GM12873 (cell line): Measurements from ENCODE around the gene NELL2.

Experiments used
- TF ChIP-seq, protein P1 (sequence below): IDR thresholded peaks from 2 replicates; pipeline ENCODE4 v1.5.1; 2012; ENCODE audit warnings: low read depth, mild to moderate bottlenecking, moderate library complexity, low read length, control low read depth; ENCODE audit not compliant: insufficient read depth; ENCODE audit errors: missing control alignments

The NELL2 gene

DNA sequence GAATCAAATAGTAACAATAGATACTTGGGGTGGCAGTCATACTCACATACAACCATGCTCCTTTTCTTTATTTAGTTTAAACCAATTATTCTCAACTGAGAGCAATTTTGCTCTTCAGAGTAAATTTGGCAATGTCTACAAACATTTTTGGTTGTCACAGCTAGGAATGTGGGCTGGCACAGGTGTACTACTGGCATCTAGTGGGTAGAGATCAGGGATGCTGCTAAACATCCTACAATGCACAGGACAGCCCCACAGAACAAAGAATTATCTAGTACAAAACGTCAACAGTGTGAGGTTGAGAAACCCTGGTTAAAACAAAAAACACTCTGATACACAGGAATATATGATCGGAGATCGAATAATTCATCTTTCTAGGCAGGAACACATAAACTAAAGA is 186.5 kb downstream of the NELL2 start:
- TF ChIP-seq, protein P1, sequence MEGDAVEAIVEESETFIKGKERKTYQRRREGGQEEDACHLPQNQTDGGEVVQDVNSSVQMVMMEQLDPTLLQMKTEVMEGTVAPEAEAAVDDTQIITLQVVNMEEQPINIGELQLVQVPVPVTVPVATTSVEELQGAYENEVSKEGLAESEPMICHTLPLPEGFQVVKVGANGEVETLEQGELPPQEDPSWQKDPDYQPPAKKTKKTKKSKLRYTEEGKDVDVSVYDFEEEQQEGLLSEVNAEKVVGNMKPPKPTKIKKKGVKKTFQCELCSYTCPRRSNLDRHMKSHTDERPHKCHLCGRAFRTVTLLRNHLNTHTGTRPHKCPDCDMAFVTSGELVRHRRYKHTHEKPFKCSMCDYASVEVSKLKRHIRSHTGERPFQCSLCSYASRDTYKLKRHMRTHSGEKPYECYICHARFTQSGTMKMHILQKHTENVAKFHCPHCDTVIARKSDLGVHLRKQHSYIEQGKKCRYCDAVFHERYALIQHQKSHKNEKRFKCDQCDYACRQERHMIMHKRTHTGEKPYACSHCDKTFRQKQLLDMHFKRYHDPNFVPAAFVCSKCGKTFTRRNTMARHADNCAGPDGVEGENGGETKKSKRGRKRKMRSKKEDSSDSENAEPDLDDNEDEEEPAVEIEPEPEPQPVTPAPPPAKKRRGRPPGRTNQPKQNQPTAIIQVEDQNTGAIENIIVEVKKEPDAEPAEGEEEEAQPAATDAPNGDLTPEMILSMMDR = no peak

- TF ChIP-seq, protein P1 = no peak
Observed at GRCh38 chr12:44677724-44678123, 198.4 kb downstream of the NELL2 start.

DNA sequence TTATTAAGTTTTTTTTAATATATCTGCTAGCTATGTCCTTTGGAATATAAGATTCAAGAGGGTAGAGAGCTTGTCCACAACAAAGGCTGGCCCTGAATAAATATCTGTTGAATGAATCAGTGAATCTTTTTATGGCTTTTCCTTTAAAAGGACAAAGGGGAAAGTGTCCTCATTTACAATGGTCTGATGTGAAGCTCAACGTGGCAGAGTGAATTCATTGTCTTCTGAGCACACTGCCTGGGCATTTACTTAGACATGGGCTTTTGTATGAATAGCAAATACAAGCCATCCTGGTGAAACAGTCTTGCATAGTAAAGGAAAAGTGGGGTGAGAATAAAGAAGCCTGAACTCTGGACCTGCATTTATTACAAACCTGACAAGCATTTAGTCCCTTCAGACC is 201.2 kb downstream of the NELL2 start:
- TF ChIP-seq, protein P1 = no peak

- TF ChIP-seq, protein P1 = no peak
Observed at GRCh38 chr12:44673811-44674210, 202.3 kb downstream of the NELL2 start.

DNA sequence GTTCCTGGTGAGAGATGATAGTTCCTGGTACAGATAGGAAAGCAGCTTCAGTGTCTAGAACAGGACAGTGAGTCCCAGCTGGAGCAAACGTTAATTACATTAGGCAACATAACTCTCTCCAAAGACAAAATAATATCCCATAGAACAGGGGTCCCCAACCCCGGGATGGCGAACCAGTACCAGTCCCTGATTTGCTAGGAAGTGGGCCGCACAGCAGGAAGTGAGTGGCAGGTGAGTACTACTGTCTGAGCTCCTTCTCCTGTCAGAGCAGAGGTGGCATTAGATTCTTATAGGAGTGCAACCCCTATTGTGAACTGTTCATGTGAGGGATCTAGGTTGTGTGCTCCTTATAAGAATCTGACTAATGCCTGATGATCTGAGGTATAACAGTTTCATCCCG is 204.1 kb downstream of the NELL2 start:
- TF ChIP-seq, protein P1 = no peak

GRCh38 chr12:44668443-44668842 is 207.7 kb downstream of the NELL2 start:
- TF ChIP-seq, protein P1 = no peak

DNA sequence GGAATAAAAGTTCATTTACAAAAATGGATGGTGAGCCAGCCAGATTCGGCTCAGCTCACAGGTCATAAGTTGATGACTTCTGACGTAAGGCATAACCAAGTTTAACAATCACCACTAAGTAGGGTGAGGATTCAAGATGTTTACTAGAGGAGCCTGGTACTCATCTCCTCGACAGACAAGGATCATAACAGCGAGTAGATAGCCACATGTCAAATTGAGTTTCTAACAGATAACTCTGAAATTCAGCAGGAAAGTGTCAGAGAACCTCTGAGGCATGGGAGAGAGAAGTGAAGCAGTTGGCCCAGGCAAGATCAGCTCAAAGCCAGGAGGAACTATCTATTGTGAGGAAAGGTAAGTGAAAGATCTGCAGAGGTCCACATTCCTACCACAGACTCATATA is 208.7 kb downstream of the NELL2 start:
- TF ChIP-seq, protein P1 = no peak
